GM18498 (cell line): Measurements from ENCODE around the gene ANXA2R.
A peak's percentile ranks its signal among the peaks of the same experiment; 100 is the strongest.
"Not testable (repeated sequence)": the region's sequence is repeated elsewhere in the genome, so short reads cannot be mapped to it uniquely, and the experiment has no call there.

ENCODE experiments used
- ATAC-seq: cut with Tn5 transposase; IDR thresholded peaks from one replicate; pipeline ENCODE4 v1.9.1; 2021; ENCODE audit warnings: mild to moderate bottlenecking, moderate library complexity; ENCODE audit not compliant: unreplicated experiment

The ANXA2R gene

DNA sequence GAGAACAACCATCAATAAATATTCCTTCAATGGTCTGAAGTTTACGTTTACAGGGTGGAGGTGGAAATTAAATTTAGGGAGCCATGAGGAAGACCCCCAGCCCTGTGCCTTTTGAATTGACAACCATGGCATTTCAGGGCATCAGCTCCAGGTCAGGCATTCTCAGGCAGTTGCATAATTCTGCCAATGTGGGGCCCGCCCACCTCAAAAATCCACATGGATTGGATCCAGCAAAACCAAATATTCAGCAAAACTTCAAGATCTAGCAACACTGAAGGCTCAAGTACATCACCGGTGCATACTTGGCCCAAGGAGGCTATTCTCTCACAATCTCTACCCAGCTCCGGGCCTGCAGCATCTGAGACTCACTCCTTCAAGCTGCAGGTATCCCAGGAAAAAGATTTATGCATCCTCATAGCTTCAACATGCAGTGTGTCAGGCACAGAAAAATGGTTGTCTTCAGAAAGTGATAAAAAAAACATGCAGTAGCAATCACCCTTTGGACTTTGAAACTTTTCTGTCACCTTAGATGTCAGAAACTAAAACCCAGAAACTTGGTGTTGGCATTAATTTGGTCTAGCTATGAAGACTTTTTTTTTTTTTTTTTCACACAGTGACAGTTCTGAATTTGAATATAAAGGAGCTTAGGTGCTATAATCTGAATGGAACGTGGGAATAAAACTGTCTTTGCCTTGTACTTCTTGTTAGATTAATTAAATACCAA, 21.4 kb upstream of the ANXA2R start:
- no peak for ATAC-seq

DNA sequence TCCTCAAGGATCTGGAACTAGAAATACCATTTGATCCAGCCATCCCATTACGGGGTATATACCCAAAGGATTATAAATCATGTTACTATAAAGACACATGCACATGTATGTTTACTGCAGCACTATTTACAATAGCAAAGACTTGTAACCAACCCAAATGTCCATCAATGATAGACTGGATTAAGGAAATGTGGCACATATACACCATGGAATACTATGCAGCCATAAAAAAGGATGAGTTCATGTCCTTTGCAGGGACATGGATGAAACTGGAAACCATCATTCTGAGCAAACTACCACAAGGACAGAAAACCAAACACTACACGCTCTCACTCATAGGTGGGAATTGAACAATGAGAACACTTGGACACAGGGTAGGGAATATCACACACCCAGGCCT, 19.9 kb upstream of the ANXA2R start:
- not testable (repeated sequence) for ATAC-seq

DNA sequence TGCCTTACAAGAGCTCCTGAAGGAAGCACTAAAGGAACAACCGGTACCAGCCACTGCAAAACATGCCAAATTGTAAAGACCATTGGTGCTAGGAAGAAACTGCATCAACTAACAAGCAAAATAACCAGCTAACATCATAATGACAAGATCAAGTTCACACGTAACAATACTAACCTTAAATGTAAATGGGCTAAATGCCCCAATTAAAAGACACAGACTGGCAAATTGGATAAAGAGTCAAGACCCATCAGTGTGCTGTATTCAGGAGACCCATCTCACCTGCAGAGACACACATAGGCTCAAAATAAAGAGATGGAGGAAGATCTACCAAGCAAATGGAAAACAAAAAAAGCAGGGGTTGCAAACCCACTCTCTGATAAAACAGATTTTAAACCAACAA, 15.0 kb upstream of the ANXA2R start:
- ATAC-seq: not testable (repeated sequence)

DNA sequence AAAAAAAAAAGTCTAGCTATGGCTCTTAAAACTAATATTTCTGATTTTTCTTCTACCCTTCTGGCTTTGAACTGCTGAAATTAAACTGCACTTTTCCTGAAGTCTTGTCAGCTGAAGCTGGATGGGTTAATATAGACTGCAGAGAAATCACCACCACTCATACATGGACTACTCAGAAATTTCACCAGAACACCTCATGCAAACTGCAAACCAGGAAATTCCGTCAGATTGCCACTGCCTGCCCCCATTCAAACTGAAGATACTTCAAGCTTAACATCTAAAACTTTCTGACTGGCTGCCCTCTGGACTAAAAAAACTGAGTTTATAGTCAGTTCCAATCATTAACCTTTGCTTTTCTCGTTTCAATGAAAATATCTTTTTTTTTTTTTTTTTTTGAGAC, 11.6 kb upstream of the ANXA2R start:
- ATAC-seq: no peak

DNA sequence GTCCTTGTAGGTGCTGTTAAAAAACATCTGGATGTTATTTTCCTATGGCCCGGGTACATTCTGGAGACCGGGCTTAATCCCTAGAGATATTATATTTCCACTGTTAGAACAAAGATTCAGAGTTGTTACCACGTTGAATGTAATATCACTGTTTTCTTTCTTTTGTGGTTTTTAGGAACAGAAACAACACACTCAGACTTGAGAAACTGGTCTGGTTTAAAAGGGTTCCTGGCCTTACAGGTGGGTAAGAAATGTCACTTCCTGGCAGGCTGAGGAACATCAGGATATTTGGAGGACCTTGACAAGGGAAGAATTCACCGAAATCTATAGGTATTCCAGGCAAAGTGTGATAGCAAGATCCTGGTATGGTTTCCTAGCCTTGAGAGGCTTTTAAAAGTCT, 10.3 kb upstream of the ANXA2R start:
- ATAC-seq: no peak

DNA sequence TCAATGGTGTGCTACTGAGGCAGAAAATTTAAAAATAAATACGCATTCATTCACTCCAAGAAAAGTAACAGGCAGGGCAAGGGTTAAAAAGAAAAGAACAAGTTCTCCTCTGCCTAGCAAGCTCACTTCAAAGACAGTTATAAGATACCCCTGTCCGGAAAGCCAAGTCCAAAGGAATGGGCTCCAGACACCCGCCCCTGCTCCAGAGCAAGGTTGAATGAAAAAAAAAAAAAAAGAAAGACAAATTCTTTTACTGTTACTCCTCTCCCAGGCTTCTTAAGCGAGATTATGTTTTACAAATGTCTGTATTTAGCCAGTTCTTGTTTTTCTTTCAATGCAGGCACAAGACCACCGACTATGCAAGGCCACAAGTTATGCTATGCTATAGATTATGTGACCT, 9.1 kb upstream of the ANXA2R start:
- ATAC-seq: no peak

DNA sequence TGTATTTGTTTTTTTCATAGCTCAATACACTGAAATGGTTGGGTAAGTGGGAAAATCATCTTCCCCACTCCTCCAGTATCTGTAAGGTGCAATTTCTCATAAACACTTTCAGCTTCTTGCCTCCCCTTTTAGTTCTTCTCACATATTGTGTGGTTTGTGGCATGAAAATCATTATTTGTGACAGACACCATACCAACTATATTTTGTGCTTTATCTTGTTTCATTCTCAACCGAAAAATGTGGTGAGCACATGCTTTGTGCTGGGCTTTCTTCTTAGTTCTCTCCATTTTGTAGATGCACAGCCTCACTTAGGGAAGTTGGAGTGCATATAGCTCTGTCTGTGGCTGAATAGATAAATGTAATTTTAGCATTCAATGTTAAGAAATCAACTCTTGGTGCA, 6.4 kb upstream of the ANXA2R start:
- no peak for ATAC-seq

DNA sequence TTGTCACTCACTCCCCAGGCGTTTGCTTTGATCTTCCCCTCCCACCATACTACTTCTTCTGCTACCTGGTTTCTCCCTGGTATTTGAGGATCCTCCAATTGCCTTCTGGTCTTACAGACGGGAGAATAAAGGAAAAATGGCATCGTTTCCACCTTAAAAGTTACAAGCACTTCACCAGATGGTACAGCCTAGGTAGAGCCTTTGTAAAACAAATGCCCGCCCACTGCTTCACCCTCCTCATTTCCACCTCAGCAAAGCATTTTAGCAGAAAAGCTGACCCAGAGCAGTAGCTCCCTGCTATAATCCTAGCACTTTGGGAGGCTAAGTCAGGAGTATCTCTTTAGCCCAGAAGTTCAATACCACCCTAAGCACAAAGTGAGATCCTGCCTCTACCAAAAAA, 5.1 kb upstream of the ANXA2R start:
- ATAC-seq: no peak

DNA sequence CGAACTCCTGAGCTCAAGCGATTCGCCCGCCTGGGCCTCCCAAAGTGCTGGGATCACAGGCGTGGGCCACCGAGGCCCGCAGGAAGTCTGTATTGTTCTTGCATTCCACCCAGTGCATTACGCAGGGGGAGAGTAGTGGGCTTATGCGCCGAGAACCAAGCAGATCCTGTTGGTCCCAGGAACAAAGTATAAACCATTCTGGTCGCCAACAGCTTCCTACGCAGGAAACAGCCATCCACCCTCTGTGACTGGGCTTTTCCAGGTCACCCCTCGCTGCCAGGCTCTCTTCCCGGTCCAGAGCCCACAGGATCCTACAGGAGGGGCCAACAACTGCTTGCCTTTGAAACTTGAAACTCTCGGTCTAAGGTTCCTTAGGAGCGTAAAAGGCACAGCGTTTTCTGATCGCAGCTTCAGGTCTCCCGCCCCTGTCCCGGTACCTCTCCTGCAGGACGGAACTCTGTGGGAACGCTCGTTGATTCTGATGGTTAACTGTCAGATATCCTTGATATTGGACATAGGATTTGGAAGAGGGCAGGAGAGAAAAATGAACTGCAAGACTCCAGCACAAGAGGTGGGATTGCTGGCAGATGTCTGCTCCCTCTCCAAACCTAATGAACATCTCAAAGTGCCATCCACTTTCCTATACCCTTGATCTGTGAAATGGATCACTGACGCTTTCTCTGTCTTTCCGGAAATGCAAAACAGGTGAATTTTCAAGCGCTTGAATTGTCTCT, 4.2 kb upstream of the ANXA2R start:
- no peak for ATAC-seq

DNA sequence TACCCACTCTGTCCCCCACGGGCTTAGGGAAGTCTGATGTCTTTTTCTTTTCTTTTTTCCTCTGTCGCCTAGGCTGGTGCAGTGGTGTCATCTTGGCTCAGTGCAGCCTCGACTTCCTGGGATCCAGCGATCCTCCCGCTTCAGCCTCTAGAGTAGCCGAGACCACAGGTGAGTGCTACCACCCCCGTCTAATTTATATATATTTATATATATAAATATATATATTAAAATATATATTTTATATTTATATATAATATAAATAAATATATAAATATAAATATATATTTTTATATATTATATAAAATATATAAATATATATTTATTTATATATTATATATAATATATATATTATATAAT, 3.3 kb upstream of the ANXA2R start:
- ATAC-seq: no peak

DNA sequence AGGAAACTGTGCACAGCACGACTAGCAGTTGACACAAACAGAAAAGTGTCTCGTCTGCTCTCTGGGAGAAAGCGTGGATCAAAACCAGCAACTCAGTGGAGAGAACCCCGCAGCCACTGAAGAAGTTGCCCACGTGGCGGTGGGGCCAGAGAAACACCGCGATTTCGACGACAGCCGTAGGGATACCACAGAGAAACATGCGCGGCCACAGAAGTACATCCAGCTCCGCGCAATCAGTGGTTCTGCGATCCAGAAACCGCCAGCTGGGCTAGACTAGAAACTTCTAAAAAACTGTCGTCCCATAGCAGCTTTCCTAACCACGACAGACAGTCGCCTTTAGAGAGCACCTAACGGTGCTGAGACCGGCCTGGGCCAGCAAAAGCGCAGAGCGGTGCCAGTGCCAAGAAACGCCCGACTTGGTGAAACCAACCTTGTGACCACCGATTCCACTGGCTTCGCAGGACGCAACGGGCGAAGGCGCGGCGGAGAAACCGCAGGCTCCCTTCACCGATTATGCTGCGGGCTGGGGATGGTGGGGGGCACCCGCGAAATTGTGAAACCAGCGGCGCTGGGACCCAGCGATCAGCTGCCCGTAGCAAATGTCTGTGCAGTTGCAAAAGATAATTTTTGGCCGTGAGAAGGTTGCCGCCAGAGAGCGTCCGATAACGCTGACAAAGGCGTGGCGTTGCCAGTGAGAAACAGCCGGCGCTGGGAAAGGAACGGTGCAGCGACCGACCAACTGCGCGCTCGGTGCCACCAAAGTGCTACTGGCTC, 2.7 kb upstream of the ANXA2R start:
- peak; percentile 29 for ATAC-seq

DNA sequence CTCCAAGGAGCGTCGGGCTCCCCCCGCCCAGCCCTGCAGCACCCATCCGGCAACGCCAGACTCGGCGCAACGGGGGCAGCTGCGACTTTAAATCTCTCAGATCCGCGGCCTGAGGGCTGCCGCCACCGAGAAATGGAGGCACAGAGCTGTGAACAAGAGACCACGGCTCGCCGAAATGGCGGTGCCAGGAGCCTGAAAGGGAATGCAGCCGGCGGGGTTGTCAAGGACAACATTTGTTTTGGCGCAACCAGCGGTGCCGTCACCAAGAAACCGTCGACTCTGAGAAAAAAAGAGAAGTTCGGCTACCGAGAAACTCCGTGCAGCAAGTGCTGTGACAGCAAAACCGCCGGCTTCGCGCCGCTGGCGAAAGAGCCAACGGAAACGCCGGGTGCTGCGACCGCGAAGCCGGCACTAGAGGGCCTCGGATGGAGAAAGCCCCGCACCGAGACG, 2.1 kb upstream of the ANXA2R start:
- ATAC-seq: peak; percentile 27

DNA sequence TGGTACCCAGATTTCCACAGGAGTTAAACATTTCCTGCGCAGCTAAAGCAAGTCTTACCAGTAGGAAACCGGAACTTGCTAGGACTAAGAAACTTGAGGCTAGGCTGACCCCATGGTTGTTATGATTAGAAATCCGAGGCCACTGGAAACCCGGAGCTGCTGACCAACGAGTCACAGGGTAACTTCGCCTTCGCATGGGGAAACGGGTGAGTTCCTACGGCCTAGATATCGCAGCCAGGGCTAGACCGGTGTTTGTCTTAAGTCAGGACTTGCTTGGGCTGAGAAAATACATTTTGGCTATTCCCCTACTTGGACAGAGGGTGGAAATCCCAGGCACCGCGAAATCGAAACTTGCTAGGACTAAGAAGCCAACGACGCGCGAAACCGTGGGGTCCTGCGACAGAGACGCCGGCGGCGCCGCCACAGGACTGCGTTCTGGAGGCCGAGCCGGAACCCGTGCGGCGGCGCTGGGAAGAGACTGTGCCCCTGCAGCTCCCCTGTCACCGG, 1.6 kb upstream of the ANXA2R start:
- ATAC-seq: peak; percentile 25

DNA sequence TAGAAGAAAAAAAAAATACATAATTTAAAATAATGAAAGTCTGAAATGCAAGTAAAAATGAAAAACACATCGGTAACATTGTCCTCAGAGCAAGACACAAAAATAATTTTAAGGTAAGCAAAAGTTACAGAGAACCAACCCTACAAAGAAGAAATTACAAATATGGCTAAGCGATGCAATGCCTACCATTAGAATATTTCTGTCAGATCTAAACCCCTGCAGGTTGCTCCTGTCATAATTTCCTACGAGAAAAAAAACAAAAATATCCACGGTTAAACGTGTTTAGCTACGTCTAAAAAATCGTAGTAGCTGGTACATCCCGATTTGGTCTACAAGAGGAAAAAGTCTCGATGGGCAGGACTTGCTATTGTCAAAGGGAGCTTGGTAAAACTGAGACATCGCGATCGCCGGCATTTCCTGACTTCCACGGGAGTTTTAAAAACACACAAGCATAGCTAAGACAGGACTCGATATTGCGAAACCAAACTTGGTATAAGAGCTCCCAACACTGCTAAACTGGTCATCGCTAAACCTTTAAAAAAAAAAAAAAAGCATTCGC, 1.1 kb upstream of the ANXA2R start:
- no peak for ATAC-seq

DNA sequence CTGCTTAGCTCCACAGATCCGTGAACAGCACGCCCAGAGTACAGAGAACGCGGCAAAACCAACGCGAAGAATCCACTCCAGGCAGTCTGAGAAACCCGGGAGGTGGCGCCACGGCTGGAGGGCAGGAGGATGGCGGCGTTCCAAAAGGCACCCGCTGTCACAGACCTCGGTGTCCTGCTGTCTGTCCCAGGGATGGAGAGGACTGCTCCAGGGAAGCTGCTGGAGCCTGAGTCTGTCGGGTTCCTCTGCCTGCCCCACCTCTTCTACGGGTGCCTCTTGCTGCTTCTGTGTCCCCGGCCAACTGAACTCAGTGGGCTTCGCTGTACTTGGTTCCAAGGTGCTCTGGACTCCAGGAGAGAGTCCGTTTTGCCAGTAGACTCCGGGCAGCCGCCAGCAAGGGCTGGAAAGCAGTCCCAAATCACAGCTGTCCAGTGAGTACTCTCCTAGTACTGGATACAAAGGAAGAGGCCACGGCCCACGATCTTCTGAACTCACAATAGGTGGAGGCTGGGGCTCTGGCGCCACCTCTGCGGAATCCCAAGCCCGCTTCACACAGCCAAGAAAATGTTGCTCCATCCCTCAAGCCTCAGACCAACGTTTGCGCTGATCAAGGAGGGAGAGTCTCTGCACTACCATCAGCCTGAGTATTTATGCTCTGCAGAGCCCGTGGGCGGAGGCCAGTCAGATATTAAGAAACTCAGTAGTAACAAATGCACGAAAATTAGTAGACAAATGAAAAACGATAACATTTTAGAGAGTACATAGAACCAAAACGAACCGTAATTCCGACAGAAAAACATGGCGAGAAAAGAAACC, 440 bp downstream of the ANXA2R start:
- ATAC-seq: no peak

DNA sequence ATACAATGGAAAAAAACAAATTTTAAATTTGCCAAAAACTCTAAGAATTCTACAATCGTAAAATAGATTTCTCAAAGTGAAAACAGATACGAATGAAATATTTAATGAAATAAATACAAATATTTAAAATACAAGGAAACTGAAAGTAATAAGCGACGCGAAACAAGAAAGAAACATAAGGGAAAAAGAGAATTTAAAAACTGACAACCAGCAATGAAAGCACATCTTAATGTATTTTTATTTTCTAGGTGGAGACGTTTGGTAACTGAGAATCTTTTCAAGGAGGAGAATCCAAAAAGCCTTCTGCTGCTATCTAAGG, 1.0 kb downstream of the ANXA2R start:
- no peak for ATAC-seq

DNA sequence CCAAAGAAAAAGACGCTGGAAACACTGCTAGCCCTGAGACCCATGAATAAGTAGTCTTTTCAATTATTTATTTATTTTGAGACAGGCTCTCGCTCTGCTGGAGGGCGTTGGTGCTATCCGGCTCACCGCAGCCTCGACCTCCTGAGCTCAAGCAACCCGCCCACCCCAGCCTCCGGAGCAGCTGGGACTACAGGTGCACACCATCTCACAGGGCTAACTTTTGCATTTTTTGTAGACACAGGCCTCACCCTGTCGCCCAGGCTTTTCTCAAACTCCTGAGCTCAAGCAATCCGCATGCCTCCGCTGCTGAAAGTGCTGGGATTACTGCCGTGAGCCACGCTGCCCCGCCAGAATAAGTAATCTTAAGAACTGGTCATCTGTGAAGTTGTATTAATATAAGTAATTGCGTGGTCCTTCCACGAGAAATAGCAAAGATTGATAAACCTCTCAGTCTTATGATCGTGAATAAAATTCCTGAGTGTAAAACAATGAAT, 1.6 kb downstream of the ANXA2R start:
- no peak for ATAC-seq

DNA sequence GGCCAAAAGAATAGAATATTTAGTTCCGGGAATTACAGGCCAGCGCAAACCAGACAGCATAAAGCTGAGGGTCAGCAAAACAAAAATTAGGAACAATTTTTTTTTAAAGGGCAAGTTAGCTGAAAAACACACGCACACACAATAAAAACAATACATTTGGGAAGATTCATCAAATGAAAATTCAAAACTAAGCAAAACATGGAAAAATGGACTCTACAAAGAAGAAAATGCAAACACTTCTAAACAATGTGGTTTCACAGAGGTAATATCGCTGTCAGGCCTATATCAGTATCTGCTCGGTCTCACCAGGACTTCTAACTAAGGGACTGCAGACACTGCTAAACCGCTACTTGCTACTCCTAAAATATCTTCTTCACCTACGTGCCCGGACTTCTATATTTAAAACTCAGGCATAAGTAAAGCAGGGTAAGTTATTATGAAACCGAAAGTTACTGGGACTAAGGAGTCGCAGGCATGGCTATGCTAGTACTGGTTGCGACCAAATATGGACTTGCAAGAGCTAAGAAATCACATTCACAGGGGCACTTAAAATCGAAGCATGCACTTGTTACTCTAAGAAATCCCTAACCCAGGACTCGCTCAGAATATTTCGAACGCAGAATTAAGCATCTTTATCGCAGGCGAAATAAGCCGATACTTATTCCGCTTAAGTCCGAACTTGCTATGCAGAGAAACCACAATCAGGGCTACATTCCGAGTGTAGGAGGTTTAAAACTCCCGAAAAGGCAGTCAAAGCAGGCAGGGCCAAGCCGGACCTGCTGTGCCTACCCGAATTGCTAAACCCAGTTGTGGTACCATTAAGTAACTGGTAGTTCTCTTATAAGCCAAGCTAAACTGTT, 2.3 kb downstream of the ANXA2R start:
- ATAC-seq: peak; percentile 23

DNA sequence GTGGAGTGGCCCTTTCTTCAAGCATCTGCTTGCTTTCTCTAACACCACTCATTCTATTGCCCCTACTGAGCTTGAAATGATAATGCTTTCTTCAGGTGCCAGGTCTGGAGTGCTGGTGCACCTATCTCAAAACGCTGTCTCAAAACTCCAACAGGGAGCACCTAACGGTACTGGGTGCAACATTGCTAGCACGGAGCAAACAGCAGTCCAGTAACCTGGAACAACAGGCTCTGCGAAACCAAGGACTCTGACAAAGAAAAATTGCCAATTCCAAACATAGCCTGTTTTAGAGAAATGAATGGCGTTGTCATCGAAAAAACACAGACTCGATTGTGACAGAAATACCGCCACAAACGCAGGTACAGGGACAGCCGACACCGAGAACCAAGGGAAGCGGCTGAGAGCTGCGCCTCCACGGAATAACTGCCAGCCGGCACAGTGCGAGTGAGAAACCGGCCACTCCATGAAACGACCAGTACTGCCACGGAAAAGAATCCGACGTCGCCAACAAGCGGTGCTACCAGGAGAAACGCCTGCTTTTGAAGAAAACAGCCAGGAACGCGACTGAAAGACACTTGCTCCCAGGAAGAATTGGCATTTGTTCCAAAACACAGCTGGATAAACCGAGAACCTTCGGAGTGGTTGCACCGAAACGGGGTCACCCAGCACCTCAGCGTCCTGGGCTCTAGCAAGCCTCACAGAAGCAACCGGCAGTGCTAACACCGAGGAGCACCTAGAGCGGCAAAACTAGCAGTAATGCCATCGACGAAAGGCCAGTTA, 3.1 kb downstream of the ANXA2R start:
- ATAC-seq: no peak
